HG03103 (cell line): ENCODE measurements around the gene PERCC1.
A peak's percentile ranks its signal among the peaks of the same experiment; 100 is the strongest.
"Not testable (repeated sequence)": the region's sequence is repeated elsewhere in the genome, so short reads cannot be mapped to it uniquely, and the experiment has no call there.

ENCODE experiments used
- ATAC-seq: cut with Tn5 transposase; IDR thresholded peaks from one replicate; pipeline ENCODE4 v1.9.1; 2021; ENCODE audit warnings: low read depth; ENCODE audit not compliant: unreplicated experiment

Gene PERCC1

GRCh38 chr16:1466054-1466453, 35.2 kb downstream of the PERCC1 start:
- no peak for ATAC-seq

GRCh38 chr16:1466968-1467521, 36.2 kb downstream of the PERCC1 start:
- no peak for ATAC-seq

DNA sequence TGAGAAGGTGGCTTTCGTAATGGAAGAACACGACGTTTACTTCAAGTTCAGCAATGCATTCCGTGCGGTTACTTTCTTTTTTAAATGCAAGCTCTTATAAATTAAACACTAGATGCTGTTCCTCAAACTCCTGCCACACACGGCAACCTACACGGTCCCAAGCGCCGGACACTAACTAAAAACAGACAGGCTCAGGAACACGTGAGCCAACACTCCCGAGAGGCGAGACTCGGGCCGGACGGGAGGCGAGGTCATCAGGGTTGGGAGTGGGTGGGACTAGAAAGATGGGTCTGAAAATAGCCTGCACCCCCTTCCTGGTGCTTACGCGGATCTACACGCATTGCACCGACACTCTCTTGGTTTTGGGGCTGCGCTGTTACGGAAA, 37.5 kb downstream of the PERCC1 start:
- no peak for ATAC-seq

- not testable (repeated sequence) for ATAC-seq
Measured at GRCh38 chr16:1469141-1469540, 38.3 kb downstream of the PERCC1 start.

DNA sequence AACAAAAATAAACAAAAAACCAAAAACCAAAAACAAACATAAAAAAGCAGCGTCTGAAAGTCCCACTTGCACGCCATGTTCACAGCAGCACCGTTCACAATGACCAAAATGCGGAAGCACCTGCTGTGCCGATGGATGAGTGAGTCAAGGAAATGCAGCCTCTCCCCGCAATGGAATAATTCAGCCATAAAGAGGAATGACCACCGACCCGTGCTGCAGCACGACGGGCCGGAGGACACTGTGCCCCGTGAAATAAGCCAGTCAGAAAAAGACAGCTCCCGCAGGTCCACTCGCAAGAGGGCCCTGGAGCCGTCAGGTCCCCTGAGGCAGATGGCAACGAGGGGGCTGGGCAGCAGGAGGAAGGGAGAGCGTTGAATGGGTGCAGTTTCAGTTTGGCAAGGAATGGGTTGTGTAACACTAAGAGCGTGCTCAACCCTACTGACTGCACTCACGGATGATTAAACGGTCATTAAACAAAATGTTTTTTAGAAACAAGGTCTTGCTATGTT, 38.9 kb downstream of the PERCC1 start:
- ATAC-seq = no peak

DNA sequence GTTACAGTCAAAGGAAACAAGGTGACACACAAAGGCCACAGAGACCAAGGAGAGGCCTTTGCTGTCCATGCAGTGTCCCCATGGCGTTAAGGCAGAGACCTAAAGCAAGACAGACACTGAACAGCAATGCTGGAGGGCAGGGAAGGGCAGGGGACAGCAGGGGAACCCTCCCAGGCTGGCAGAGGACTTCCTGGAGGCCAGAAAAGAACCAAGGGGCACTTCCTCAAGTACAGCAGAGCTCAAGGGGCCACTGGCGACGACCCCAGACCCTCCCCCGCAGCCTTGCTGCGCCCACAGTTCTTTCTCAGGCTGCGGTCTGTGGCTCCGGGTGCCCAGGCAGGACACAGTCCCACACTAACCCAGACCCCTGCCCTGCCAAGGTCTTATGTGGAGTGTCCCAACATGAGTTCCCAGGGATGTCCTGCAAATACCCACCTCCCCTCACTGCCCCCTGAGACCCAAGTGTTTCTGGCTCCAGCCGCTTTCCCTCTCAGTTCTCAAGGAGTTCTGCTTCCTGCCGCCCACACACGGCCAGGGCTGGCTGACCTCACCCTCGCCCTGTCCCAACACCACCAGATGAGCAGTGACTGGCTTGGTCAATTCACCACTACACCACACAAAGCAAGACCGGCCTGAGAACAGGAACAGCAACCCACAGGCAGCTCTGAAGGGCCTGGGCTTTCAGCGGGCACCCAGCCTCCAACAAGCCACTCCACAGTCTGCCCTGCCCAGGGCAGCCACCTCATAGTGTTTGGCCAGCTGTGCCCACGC, 39.8 kb downstream of the PERCC1 start:
- no peak for ATAC-seq

DNA sequence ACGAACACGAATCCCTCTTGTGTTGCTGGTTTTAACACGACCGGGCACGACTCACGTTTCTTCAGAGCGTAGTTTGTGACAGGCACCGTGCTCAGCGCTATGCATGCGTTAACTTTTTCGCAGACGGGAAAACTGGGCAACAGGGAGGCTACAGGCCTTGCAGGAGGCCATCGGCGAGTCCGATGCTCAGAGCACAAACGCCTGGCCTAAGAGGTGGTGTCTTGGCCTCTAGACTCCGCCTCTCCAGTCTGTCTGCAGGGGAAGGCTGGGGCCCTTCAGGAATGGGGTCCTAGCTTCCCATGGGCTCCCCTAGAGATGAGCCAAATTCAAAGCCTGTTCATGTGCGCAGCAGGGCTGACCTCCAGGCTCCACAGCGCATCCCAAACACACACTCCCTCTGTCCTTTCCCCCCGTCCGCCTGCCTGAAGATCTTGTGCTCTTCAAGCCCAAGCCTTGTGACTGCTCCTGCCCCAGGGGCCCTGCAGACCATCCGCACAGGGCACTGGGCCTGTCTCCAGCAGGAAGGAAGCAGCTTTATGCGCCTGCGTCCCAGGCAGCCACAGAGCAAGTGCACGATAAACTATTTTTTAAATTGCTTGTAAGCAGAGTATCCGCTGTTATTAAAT, 40.8 kb downstream of the PERCC1 start:
- ATAC-seq = no peak

- ATAC-seq = no peak
Measured at GRCh38 chr16:1472974-1473373, 42.1 kb downstream of the PERCC1 start.

DNA sequence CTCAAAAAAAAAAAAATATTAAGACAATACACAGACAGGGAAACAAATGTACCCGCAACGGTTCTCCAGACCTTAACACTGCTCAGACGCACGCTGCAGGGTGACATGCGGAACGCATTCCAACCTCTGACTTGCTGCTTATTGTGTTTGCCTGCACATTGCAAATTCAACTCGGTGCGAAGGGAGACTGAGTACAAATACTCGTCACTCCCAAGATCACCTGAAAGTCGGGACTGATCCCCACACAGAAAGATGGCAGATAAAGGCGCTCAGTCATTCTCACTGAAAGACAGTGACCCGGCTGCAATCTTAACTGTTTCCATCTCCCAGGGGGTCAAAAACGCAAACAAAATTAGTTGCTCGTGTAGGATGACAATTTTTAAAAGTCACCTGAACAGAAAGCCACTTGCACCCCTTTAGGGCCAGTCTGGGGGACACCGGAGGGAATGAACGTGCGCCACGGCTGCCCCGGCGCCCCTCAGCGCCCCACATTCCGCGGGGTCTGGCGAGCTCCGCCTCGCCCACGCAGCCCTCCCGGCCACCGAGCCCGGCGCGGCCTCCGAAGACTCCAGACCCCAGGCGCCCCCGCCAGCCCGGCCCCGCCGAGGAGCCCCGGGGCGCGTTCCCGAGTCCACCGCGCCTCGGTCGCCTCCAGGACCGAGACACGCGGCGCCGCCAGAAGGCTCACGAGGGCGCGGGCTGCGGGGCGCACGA, 43.4 kb downstream of the PERCC1 start:
- ATAC-seq = no peak

GRCh38 chr16:1474796-1475551, 44.1 kb downstream of the PERCC1 start, which contains the start of gene CLCN7:
Gene CLCN7, minus strand, starts transcription at chr16:1475028. Its CDS starts 54 bp downstream, at chr16:1474974.
- ATAC-seq = peak; percentile 71

DNA sequence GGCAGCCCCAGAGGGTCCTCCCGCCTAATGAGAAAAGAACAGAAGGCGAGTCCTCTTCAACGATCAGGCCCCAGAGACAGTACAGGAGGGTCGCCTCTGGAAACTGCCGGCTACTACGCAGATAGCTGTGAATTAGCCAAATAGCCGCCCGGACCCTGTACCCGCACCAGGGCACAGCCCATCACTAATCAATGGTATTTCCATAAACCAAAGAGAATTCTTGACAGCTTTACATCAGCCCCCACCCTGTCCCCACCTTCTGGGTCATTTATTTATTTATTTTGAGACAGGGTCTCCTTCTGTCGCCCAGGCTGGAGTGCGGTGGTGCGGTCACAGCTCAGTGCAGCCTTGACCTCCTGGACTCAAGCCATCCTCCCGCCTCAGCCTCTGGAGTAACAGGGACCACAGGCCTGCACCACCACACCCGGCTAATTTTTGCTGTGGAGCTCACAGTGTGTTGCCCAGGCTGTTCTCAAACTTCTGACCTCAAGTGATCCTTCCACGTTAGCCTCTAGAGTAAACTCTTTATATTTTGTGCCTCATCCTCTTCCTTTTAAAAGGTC, 44.8 kb downstream of the PERCC1 start:
- no peak for ATAC-seq

DNA sequence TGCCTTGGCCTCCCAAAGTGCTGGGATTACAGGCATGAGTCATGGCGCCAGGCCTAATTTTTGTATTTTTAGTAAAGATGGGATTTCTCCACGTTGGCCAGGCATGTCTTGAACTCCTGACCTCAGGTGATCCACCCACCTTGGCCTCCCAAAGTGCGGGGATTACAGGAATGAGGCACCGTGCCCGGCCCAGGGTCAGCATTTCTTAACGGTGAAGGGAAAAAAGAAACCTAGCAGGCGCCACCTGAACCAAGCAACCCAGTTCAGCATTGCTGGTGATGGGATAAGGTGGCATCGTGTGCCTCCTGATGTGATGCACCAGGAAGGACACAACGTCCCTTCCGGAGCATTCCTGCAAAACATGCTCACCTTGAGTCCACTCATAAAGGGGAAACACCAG, 46.2 kb downstream of the PERCC1 start:
- ATAC-seq = no peak

DNA sequence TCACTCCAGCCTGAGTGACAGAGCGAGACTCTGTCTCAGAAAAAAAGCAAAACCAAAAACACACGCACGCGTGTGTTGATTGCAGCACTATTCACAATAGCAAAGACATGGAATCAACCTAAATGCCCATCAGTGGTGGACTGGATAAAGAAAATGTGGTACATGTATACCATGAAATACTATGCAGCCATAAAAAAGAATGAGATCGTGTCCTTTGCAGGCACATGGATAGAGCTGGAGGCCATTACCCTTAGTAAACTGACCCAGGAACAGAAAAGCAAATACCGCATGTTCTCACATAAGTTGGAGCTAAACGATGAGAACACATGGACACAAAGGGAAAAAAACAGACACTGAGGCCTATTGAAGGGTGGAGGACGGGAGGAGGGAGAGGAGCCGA, 48.1 kb downstream of the PERCC1 start:
- not testable (repeated sequence) for ATAC-seq

DNA sequence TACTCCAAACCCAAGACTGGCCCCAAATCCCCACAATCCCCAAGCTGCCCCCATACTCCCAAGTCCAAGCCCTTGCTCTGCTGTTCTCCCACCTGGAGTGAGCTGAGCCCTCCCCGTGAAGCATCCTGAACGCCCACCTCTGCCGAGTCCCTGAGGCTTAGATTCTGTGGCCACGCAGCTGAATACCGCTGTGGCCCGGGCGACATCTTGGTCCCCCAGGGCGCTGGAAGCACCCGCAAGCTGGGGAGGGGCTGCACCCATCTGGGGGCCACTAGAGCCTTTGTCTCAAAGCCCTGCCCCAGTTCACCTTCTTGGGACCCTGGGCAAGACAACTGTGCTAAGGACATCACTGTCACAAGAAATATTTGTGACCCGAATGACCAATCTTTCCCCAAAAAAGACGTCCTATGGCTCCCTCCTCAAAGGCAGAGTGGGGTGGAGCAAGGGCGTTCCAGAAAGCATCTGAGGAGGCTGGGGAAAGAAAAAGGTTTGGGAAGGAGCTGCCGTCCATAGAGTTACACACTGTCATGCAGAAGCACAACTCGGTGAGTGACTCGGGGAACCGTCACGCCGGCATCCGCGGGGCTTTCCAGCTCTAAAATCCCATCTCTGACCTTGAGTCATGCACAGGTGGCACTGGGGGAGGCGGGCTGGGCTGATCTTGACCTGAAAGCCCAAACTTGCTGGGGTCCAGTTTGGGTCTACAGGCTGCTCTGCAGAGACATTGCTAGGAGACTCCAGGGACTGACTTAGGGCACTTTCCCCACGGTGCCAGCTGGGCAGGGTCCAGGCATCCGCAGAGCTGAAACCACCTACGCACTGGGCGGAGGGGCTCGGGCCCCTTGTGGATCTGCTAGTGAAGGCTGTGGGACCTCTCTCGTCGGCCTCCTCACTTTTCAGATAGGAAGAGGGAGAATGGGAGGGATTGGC, 51.3 kb downstream of the PERCC1 start:
- no peak for ATAC-seq
